HepG2 (cell line): Measurements from ENCODE around the gene CLUH. TPM values are rescaled to one million over a fixed set of nuclear protein-coding genes. Genes with fewer than 3 reads are reported as not detected.

Experiments used
- BHLHE40 ChIP-seq: IDR thresholded peaks from 2 replicates; pipeline ENCODE4 v1.6.1; 2011; ENCODE audit warnings: low read length, improper control_type of control experiment
- FOXJ3 ChIP-seq: sonication (generic); formaldehyde crosslinking; IDR thresholded peaks from 2 replicates; pipeline ENCODE4 v1.4.0; 2020; ENCODE audit warnings: missing genetic modification reagents, mild to moderate bottlenecking, borderline replicate concordance
- ISX ChIP-seq: sonication (generic); formaldehyde crosslinking; conservative IDR thresholded peaks from 2 replicates; pipeline ENCODE4 v1.5.0; 2020; ENCODE audit warnings: missing genetic modification reagents
- KDM5B ChIP-seq: sonication (generic); formaldehyde crosslinking; IDR thresholded peaks from 2 replicates; pipeline ENCODE4 v1.4.0; 2020; ENCODE audit warnings: missing genetic modification reagents, mild to moderate bottlenecking, borderline replicate concordance
- SIX4 ChIP-seq: sonication (generic); formaldehyde crosslinking; IDR thresholded peaks from 2 replicates; pipeline ENCODE4 v1.4.0; 2020; ENCODE audit warnings: missing genetic modification reagents
- SP2 ChIP-seq: sonication (generic); formaldehyde crosslinking; IDR thresholded peaks from 2 replicates; pipeline ENCODE4 v1.5.1; 2020; ENCODE audit warnings: mild to moderate bottlenecking, missing genetic modification reagents
- ZBTB49 ChIP-seq: sonication (generic); formaldehyde crosslinking; IDR thresholded peaks from 2 replicates; pipeline ENCODE4 v1.4.0; 2020; ENCODE audit warnings: missing genetic modification reagents, borderline replicate concordance
- ZFP1 ChIP-seq: IDR thresholded peaks from 2 replicates; pipeline ENCODE4 v1.6.1; 2016
- ZUFSP ChIP-seq: sonication (generic); formaldehyde crosslinking; IDR thresholded peaks from 2 replicates; pipeline ENCODE4 v1.9.0; 2021; ENCODE audit warnings: missing genetic modification reagents, mild to moderate bottlenecking, borderline replicate concordance
- polyA plus RNA-seq, 8 experiments: library from polyadenylated mRNA; depleted of rRNA in 3 of 8; stranded (reverse) in 7 of 8; unstranded in 1 of 8; fragments of >200 nt; fragmentation: Illumina TruSeq in 4 of 8; extraction: Trizol in 4 of 8; gene quantifications; 2 replicates each; pipeline versions ENCODE4 v1.2.1 to v1.2.3, GENCODE V29; 2011 to 2016; ENCODE audit warnings: low read depth in 4 of 8, missing spikeins in 1 of 8, mixed read lengths in 1 of 8; ENCODE audit not compliant: insufficient read depth in 1 of 8
- total RNA-seq, 5 experiments: library from RNA; depleted of rRNA; stranded (reverse); fragments of >200 nt; fragmentation: Illumina TruSeq; extraction: Trizol; gene quantifications; 2 replicates each; pipeline ENCODE4 v1.2.3, GENCODE V29; 2016; ENCODE audit warnings: low read depth in 1 of 5
- TF ChIP-seq, protein P1 (sequence below): sonication (generic); formaldehyde crosslinking; IDR thresholded peaks from 2 replicates; pipeline ENCODE4 v1.4.0; 2020; ENCODE audit warnings: missing genetic modification reagents
- TF ChIP-seq, protein P2 (sequence below): sonication (generic); formaldehyde crosslinking; IDR thresholded peaks from 2 replicates; pipeline ENCODE4 v1.5.0; 2020; ENCODE audit warnings: missing genetic modification reagents
- TF ChIP-seq, protein P3 (sequence below): IDR thresholded peaks from 2 replicates; pipeline ENCODE4 v1.6.1; 2016; ENCODE audit warnings: missing compliant biosample characterization, missing genetic modification reagents, borderline replicate concordance
- TF ChIP-seq, protein P4 (sequence below): sonication (generic); formaldehyde crosslinking; IDR thresholded peaks from 2 replicates; pipeline ENCODE4 v1.5.1; 2020; ENCODE audit warnings: mild to moderate bottlenecking, moderate library complexity, missing genetic modification reagents

CLUH gene
- total and polyA plus RNA-seq, 2 of the 13 experiments (the other 11 are each of a cell fraction or from before 2014, with no cell fraction given): 30.9 to 60.5 TPM

- TF ChIP-seq ZUFSP (CRISPR knock-in tag) (no peak), KDM5B (CRISPR knock-in tag) (no peak), ZBTB49 (CRISPR knock-in tag) (no peak), ZFP1 (no peak), FOXJ3 (CRISPR knock-in tag) (no peak), SP2 (CRISPR knock-in tag) (no peak), ISX (CRISPR knock-in tag) (no peak), BHLHE40 (no peak), SIX4 (no peak)
- TF ChIP-seq, protein P1, sequence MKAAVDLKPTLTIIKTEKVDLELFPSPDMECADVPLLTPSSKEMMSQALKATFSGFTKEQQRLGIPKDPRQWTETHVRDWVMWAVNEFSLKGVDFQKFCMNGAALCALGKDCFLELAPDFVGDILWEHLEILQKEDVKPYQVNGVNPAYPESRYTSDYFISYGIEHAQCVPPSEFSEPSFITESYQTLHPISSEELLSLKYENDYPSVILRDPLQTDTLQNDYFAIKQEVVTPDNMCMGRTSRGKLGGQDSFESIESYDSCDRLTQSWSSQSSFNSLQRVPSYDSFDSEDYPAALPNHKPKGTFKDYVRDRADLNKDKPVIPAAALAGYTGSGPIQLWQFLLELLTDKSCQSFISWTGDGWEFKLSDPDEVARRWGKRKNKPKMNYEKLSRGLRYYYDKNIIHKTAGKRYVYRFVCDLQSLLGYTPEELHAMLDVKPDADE: no peak
- TF ChIP-seq, protein P2, sequence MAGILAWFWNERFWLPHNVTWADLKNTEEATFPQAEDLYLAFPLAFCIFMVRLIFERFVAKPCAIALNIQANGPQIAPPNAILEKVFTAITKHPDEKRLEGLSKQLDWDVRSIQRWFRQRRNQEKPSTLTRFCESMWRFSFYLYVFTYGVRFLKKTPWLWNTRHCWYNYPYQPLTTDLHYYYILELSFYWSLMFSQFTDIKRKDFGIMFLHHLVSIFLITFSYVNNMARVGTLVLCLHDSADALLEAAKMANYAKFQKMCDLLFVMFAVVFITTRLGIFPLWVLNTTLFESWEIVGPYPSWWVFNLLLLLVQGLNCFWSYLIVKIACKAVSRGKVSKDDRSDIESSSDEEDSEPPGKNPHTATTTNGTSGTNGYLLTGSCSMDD (CRISPR knock-in tag): no peak
- TF ChIP-seq, protein P3, sequence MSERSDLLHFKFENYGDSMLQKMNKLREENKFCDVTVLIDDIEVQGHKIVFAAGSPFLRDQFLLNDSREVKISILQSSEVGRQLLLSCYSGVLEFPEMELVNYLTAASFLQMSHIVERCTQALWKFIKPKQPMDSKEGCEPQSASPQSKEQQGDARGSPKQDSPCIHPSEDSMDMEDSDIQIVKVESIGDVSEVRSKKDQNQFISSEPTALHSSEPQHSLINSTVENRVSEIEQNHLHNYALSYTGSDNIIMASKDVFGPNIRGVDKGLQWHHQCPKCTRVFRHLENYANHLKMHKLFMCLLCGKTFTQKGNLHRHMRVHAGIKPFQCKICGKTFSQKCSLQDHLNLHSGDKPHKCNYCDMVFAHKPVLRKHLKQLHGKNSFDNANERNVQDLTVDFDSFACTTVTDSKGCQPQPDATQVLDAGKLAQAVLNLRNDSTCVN (CRISPR knock-in tag): no peak
- TF ChIP-seq, protein P4, sequence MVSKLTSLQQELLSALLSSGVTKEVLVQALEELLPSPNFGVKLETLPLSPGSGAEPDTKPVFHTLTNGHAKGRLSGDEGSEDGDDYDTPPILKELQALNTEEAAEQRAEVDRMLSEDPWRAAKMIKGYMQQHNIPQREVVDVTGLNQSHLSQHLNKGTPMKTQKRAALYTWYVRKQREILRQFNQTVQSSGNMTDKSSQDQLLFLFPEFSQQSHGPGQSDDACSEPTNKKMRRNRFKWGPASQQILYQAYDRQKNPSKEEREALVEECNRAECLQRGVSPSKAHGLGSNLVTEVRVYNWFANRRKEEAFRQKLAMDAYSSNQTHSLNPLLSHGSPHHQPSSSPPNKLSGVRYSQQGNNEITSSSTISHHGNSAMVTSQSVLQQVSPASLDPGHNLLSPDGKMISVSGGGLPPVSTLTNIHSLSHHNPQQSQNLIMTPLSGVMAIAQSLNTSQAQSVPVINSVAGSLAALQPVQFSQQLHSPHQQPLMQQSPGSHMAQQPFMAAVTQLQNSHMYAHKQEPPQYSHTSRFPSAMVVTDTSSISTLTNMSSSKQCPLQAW (CRISPR knock-in tag): no peak
Observed at GRCh38 chr17:2710071-2710802, 1.3 kb downstream of the CLUH start (continued).
